Caki2 (cell line): Measurements from ENCODE around the gene PDIA3. TPM values are rescaled to one million over a fixed set of nuclear protein-coding genes. Genes with fewer than 3 reads are reported as not detected.
A peak's percentile ranks its signal among the peaks of the same experiment; 100 is the strongest.
"Not testable (repeated sequence)": the region's sequence is repeated elsewhere in the genome, so short reads cannot be mapped to it uniquely, and the experiment has no call there.

Source experiments
- DNase-seq: peaks from one replicate; pipeline ENCODE4 v3.0.0-alpha.2; 2015; ENCODE audit warnings: low read depth
- in situ Hi-C: cut with HindIII; loops from 2 replicates; pipeline ENCODE4 v1.10.0; 2016; ENCODE audit warnings: low sequenced_read_pairs, low pct_unique_long_range_greater_than_20kb, mixed read lengths
- total RNA-seq: library from RNA; depleted of rRNA; stranded (reverse); fragments of >200 nt; shearing (Covaris generic); gene quantifications from 2 replicates; pipeline ENCODE4 v1.2.3, GENCODE V29; 2014; ENCODE audit warnings: low replicate concordance; rRNA removed

The PDIA3 gene
- total RNA-seq, 1 experiment from 2014 or later: 200 TPM

GRCh38 chr15:43800286-43801141 lies 54.3 kb downstream of the PDIA3 start, which contains the start of gene HYPK:
HYPK (plus strand) TSS chr15:43800599; CDS start chr15:43800623, 24 bp downstream.
- in situ Hi-C loops: no loop called here
- peak; percentile 80 for DNase-seq

DNA sequence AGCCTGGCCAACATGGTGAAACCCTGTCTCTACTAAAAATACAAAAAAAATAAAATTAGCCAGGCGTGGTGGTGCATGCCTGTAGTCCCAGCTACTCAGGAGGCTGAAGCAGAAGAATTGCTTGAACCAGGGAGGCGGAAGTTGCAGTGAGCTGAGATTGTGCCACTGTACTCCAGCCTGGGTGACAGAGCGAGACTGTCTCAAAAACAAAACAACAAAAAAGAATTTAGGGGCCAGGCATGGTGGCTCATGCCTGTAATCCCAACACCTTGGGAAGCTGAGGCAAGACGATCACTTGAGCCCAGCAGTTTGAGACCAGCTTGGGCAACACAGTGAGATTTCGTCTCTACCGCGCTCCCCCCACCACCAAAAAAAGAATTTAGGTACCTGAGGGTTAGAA lies 56.4 kb downstream of the PDIA3 start:
- in situ Hi-C loops, DNase-seq: not testable (repeated sequence)

DNA sequence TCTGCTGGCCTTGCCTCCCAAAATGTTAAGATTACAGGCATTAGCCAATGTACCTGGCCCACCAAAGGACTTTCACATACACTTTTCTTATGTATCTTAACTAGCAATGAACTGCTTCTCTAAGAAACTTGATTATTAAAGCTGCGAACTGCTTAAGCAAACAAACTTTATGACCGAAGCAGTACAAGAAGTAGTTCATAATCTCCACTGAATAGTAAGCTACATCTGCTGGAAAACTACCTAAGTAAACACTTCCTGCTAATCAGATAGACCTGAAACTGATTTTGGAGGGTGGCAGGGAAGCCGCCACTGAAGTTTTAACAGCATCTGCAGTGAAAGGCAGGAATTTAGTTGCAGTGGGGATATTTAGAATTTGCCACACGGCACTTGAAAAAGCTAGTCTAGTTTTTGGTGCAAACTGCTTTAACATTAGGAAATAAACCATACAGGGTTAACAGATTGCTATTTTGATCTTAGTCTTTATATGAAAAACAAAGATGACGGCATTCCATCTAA lies 62.3 kb downstream of the PDIA3 start:
- no peak for DNase-seq
- in situ Hi-C loops: no loop called here

DNA sequence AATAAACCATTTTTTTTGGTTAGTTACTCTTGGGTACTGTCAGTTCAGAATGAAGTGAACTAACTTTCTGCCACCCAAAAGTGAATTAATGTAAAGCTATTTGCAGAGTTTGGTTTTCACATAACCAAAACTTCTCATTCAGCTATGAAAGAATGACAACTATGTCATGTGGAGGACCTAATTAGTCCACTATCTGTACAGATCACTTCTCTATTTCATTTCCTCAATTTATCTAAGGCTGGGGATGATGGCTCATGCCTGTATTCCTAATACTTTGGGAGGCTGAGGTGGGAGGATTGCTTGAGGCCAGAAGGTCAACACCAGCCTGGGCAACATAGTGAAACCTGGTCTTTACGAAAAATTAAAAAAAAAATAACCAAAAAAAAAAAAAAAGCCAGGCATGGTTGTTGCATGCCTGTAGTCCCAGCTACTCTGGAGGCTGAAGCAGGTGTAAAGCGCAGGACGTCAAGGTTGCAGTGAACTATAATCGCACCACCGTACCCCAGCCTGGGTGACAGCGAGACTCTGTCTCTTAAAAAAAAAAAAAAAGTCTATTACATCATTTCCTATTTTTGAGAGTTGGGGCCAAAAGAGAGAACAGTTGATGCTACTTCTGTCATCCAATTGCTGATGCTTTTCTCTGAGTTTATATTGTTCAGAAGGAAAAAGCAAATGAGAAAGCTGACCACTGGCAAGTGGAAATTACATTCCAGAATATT lies 62.9 kb downstream of the PDIA3 start:
- in situ Hi-C loops: no loop called here
- no peak for DNase-seq

GRCh38 chr15:43815064-43815463 lies 68.8 kb downstream of the PDIA3 start:
- in situ Hi-C loops, DNase-seq: not testable (repeated sequence)

DNA sequence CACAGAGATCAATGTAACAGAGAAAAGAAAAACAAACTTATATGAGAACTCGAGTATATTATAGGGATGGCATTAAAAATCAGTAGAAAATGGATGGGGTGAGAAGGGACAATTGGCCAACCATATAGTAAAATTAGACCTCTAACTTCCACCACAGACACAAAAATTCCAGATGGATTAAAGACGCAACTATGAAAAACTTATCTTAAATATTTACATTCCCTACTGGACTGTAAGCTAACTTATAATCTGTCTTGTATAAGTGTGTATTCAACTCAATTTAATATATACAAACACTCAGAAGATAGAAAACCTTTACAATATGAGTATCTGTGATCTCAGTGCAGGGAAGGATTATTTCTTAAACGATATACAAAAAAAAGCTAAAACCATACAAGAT lies 75.3 kb downstream of the PDIA3 start:
- DNase-seq: no peak
- in situ Hi-C loops: no loop called here

Other genes with a start within 250 kb of the PDIA3 start
- 0.41 and 0.49 TPM in 2 replicates for gene MAP1A, start 228.8 kb upstream of the PDIA3 start, total RNA-seq
- gene PPIP5K1, start 156.2 kb upstream of the PDIA3 start, total RNA-seq: 4.5 and 17.6 TPM in 2 replicates
- 12.5 TPM in 1 of 2 replicates, not detected in the other for gene CKMT1B, start 152.4 kb upstream of the PDIA3 start, total RNA-seq
- not detected in 2 replicates for gene STRC, start 127.6 kb upstream of the PDIA3 start, total RNA-seq
- 0.37 and 5.8 TPM in 2 replicates for gene CATSPER2, start 97.6 kb upstream of the PDIA3 start, total RNA-seq
- gene CKMT1A, start 52.6 kb upstream of the PDIA3 start, total RNA-seq: 0.78 TPM in 1 of 2 replicates, not detected in the other
- 8.1 and 11.6 TPM in 2 replicates for gene ELL3, start 30.5 kb downstream of the PDIA3 start, total RNA-seq
- gene SERF2, start 45.9 kb downstream of the PDIA3 start, total RNA-seq: 1,425 and 1,758 TPM in 2 replicates
- not detected in 2 replicates for gene SERINC4, start 53.8 kb downstream of the PDIA3 start, total RNA-seq
- 0.81 and 3.8 TPM in 2 replicates for gene HYPK, start 54.2 kb downstream of the PDIA3 start, total RNA-seq
- gene MFAP1, start 78.3 kb downstream of the PDIA3 start, total RNA-seq: 5.3 and 9.5 TPM in 2 replicates
- gene WDR76, start 80.6 kb downstream of the PDIA3 start, total RNA-seq: 26.6 and 29.6 TPM in 2 replicates